A549 (cell line): Measurements from ENCODE around the gene ANKRD39.

ENCODE experiments used
- EP300 ChIP-seq, 2 experiments: fragments of >200 bp; sonication (Bioruptor Twin); formaldehyde crosslinking; IDR thresholded peaks; 2 replicates in 1 of 2; 3 replicates in 1 of 2; pipeline ENCODE4 v1.6.1; 2016 to 2017
- KDM1A ChIP-seq: fragments of 200-600 bp; sonication (generic); IDR thresholded peaks from 2 replicates; pipeline ENCODE4 v1.6.1; 2016; ENCODE audit warnings: low read depth, mild to moderate bottlenecking

DNA sequence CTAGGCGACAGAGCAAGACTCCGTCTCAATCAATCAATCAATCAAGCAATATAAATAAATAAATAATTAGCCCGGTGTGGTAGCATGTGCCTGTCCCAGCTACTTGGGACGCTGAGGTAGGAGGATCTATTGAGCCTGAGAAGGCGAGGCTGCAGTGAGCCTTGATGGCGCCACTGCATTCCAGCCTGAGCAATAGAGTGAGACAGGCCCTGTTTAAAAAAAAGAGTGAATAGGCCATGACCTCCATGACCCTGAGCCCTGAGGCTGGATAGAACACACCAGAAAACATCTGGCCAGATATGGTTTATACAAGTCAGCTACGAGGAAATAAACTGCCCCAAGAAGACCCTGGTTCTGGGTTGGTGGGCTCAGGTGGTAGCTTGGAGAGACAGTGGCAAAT lies 32.4 kb upstream of the ANKRD39 start:
- TF ChIP-seq EP300 (IDR thresholded peaks at IDR 0.05) (no peak), KDM1A (no peak)
